ENCODE measurements around the gene HYCC1.

DNA sequence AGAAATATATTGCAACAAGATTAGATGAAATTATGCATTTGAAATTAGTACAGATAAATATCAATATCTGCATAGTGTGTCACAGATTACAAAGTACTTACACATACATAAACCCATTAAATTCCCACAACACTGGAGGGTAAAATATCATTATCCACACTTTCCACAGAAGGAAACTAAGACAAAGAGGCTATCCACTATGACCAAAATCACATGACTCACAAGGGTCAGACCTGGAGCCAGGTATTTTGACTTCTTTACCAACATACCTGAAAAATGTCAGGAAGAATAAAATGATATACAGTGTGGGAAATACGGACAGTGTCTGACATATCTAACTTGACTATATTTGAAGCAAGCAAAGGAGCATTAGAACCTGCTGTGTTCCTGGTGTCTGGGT, 34.1 kb downstream of the HYCC1 start:
- TF ChIP-seq CTCF (IDR thresholded peaks at IDR 0.05) (no peak), POLR2A (IDR thresholded peaks at IDR 0.05) (no peak)
